Fibroblast of lung (primary cell): Measurements from ENCODE around the gene ACTR1B.

Source experiments
- CTCF ChIP-seq, 2 donors: IDR thresholded peaks in 1 of 2; conservative IDR thresholded peaks in 1 of 2; 1 replicate in 1 of 2; 2 replicates in 1 of 2; pipeline ENCODE4 v1.5.1; 2011 to 2012; ENCODE audit warnings: low read length in 2 of 2, control low read depth in 1 of 2, inconsistent platforms in 1 of 2, low read depth in 1 of 2, mild to moderate bottlenecking in 1 of 2
- EZH2 ChIP-seq: IDR thresholded peaks from 2 replicates; pipeline ENCODE4 v1.5.1; 2012; ENCODE audit warnings: low read length, control low read depth, mild to moderate bottlenecking; ENCODE audit errors: missing control alignments

- TF ChIP-seq CTCF (conservative IDR thresholded peaks at IDR 0.05 in 1 of 2, IDR thresholded peaks at IDR 0.05 in 1 of 2; ENCODE audit: low read depth in 1 of 2, low read length in 2 of 2) (no peak), EZH2 (no peak)
Observed at GRCh38 chr2:97673182-97673914, 9.5 kb upstream of the ACTR1B start.
